GM18505 (cell line): ENCODE measurements around the gene GTF3A.

Source experiments
- ATAC-seq: cut with Tn5 transposase; IDR thresholded peaks from one replicate; pipeline ENCODE4 v1.9.1; 2021; ENCODE audit not compliant: unreplicated experiment
- POLR2A ChIP-seq: IDR thresholded peaks from 4 replicates; pipeline ENCODE4 v1.6.1; 2011; ENCODE audit warnings: borderline replicate concordance; ENCODE audit not compliant: insufficient read depth, insufficient read length; ENCODE audit errors: extremely low read depth

GTF3A gene

GRCh38 chr13:27446986-27447583, 22.7 kb downstream of the GTF3A start:
- ATAC-seq = no peak
- TF ChIP-seq POLR2A = no peak

DNA sequence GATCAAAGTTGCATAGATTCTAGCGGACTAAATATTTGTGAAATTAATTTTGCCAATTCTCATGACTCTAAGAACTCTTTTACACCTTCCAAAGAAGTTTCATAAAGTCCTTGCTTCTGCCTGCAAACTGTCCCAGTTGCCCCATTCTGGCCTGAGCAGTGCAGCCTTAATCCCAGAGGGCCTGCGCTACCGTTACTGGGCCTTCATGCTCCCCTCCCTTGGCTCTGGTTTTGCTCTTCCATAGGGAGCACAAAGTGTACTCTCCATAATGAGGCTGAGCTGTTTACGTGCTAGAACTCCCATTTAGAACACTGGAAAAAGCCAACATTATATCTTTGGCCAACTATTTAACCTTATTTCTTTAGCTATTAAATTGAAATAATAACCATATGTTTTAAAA, 23.9 kb downstream of the GTF3A start:
- ATAC-seq = no peak

DNA sequence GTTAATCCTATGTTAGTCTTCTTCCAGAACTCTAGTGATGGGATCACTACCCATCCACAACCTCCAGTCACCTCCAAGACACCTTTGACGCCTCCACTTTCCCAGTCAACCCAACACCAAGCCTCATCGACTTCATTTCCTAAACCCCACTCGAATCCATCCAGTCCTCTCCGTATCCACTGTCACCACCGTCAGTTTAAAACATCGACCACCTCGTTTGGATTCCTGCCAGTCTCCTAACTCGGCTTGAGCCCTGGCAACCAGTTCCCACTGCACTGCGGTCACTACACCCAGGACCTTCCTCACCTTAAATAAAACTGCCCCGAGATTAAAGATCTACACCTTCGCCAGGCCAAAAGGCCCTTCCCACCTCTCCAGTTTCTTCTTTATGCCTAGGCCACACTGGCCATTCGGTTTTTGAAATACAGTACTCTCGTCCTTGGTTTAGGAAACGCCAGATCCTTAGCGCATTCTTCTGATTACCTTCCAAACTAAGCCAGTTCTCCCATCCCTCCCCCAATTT, 24.7 kb downstream of the GTF3A start:
- no peak for TF ChIP-seq POLR2A
- no peak for ATAC-seq

More for the DNA sequence above, 23.9 kb downstream of the GTF3A start:
- no peak for TF ChIP-seq POLR2A

DNA sequence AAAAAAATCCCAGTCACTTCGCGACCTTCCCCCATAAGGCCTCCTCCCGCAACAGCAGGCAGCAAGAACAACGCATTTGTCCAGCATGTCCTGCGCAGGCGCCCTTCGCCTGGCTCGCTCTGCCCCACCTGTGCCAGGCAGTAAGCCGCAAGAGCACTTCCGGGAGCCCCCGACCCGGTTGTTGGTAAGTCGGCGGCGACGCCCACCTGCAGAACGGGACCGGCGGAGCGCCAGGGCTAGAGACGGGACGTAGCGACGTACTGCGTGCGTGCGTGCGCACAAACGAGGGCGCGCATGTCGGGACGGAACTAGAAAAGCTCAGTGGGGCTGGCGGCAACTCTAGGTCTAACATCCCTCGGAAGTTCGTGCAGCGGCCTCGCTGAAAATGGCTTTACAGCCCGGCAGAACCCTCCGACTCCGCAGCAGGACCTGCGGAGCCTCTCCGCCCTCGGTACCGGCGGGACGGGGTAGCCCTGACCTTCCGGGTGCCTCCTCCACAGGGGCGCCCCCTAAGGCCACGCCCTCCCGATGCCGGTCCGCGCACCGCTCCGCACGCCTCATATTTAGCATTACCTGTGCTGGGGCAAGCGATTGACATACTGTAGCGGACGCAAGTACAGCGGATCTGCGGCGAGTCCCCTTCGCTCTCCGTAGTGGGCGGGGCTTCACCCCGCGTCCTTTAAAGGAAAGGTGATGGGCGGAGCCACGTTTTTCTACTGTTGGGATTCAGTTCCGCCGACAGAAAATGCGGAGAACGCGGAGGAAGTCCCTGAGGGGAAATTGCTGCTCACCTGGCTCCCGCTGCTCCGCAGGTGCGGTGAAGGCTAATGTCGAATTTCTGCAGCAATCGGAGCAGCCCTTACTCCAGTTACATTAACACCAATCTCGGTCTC, 25.8 kb downstream of the GTF3A start, which contains the start of gene MTIF3:
TSS of gene MTIF3 (minus strand) at position 629 of the 893 bp plus-strand sequence. CDS start 10,116 bp downstream, outside the sequence.
- ATAC-seq = peak; percentile 82
- peak; percentile 93 for TF ChIP-seq POLR2A

DNA sequence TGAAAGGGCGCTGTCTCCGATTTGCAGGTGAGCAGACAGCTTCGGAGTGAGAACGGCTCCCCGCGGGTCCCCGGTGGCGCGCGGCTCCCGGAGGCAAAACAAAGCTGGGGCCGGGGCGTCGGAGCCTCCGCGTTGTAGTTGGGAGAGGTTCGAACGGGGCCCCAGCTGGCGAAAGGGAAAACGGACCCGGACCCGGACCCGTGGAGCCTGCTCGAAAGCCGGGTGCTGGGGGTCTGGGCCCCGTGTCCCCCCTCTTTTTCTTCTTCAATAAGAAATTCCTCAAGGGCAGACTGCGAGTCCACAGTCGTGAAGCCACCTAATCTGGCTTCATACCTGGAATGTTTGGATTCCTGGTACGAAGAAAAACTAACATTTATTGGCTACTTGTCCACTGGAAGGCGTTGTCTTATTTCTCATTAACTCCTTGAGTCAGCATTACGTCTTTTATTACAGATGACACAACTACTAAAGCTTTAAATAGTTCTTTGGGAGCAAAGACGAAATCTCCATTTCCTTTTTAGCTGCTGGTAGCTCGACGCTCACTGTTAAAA, 26.6 kb downstream of the GTF3A start:
- no peak for ATAC-seq
- no peak for TF ChIP-seq POLR2A

- TF ChIP-seq POLR2A = no peak
- ATAC-seq = no peak
Observed at GRCh38 chr13:27455331-27455855, 31.0 kb downstream of the GTF3A start.

GRCh38 chr13:27461940-27462584, 37.6 kb downstream of the GTF3A start:
- no peak for ATAC-seq
- TF ChIP-seq POLR2A = no peak

GRCh38 chr13:27463500-27463899, 39.1 kb downstream of the GTF3A start:
- no peak for TF ChIP-seq POLR2A
- ATAC-seq = no peak

DNA sequence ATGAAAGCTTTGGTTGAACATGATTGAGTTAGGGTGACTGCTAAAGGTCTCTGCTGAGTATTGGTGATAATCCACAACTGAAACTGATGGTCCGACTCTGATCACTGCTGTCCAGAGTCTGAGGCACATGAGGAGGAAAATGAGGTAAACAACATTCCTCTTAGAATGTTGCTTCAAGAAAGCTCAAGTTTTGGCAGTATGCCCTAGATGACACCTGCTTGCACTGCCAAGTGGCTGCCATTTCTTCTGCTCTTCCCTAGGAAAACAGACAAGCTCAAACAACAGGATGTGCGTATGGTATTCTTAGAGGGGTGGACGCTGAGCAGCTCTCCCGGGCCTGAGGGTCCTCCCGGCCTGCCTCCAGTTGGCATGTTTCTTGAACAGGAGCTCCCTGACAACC, 41.2 kb downstream of the GTF3A start:
- no peak for TF ChIP-seq POLR2A
- no peak for ATAC-seq

GRCh38 chr13:27466513-27466912, 42.1 kb downstream of the GTF3A start:
- no peak for ATAC-seq
- no peak for TF ChIP-seq POLR2A

- TF ChIP-seq POLR2A = no peak
- no peak for ATAC-seq
Observed at GRCh38 chr13:27470075-27470820, 45.8 kb downstream of the GTF3A start.

DNA sequence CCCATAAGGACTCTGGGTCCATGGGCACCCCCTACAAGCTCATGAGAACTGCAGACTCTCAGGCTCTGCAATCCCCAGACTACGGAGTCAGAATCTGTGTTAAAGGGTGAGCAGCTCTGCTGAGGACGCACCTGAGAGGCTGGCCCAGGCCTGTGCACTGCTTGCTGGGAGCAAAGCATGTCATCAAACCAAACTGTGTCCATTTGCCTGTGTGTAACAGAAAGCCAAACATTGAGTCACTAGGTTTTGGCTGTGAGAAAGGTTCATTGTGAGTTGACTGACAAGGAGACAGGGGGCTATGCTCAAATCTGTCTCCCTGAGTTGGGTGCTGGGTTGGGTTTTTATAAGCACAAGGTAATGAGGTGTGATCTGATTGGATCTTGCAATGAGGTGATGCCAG, 48.0 kb downstream of the GTF3A start:
- no peak for ATAC-seq
- TF ChIP-seq POLR2A = no peak
